ENCODE measurements around the gene CTBP2.

Gene CTBP2

DNA sequence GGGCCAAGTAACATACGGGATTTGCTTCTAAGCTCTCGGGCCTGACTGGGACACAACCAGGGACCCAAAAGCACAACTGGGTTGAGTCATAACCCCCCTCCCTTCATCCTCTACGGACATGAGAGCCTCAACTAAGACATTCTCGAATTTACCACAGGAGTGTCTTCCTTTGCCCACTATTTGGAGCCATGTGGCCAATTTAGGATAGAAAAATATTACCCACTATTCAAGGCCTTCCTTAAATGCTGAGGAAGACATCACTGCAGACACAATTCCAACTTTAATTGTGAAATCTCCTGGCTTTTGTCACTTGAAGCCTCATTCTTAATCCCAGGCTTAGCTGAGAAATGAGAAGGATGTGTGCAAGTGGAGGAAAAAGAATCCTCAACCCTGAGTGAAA is 11.8 kb downstream of the CTBP2 start:
- intact Hi-C loops (cut with DNase I) = loop anchor here (5.0 kb wide), 2 partner anchors 86 to 151 kb away; no protein-coding TSS in a partner anchor
- DNase-seq = no peak

DNA sequence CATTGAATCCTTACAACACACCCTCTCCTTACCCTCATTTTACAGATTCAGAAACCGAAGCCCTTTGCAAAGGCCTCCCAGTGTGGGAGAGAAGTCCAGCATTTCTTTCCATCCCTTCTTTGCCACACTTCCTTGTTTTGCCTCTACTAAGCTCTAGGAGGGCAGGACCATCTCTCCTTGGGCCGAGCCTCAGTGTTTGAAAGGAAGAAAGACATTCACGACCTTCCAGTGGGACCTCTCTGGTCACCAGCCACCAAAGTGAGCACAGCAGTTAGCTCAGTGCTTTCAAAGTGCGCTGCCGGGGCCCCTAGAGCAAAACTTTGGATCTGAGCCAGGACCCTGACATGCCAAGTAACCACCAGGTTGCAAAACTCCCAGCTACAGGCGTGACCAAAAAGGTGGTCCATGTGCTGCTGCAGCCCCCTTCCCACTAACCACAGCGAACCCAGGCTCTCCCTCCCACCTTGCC is 12.4 kb downstream of the CTBP2 start:
- intact Hi-C loops (cut with DNase I) = loop anchor here (5.0 kb wide), 2 partner anchors 86 to 151 kb away; no protein-coding TSS in a partner anchor
- peak in 1 of 10 donors; percentile 67 for DNase-seq

DNA sequence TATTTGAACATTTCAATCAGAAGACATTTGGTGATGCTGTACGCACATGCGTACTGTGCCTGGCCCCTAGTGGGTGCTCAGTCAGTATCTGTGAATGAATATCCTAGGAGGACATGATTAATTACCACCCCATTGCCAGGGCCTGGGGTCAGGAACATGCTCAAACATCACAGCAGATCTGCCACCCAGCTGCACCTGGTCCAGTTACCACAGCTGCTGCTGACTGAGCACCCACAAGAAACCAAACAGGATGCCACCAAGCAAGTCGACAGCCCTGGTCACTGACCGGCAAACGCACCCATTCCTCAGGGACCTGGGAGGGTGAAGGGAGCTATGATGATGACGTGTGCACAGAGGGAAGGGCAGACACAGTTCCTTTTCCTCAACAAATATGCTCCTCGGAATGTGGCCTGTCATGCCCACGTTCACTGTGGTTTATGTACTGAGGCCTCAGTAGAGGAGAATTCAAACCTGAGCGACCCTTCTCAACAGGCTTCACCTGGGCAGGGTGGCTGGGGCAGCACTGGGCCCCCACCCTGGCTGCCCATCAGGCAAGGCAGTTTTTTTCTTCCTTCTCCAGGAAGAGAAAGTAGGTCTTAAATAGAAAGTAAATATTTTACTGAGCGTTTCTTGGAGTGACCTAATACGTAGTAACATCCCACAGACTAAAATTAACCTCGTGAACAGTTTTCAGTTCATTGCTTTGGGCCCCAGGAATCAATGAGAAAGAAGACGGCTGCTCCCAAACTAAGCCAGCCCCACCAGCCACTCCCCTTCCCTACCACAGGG is 13.4 kb downstream of the CTBP2 start:
- peak in 1 of 10 donors; percentile 62 for DNase-seq
- intact Hi-C loops (cut with DNase I) = loop anchor here (5.0 kb wide), 2 partner anchors 85 to 150 kb away; no protein-coding TSS in a partner anchor

DNA sequence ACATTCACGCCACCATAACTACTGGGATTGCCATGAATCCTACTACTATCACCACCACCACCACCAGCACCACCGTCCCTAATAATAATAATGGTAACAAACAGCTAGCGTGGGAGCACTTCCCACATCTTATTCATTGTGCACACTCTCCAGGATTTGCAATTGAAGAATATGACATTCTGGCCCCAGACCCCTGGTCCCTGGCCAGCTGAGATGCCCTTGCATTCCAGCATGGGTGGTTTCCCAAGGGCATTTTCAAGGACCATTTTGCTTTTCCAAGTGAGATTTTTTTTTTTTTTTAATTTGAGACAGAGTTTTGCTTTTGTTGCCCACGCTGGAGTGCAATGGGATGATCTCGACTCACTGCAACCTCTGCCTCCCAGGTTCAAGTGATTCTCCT is 14.7 kb downstream of the CTBP2 start:
- DNase-seq = peak in 1 of 10 donors; percentile 13
- intact Hi-C loops (cut with DNase I) = loop anchor here (5.0 kb wide), 2 partner anchors 83 to 148 kb away; no protein-coding TSS in a partner anchor

DNA sequence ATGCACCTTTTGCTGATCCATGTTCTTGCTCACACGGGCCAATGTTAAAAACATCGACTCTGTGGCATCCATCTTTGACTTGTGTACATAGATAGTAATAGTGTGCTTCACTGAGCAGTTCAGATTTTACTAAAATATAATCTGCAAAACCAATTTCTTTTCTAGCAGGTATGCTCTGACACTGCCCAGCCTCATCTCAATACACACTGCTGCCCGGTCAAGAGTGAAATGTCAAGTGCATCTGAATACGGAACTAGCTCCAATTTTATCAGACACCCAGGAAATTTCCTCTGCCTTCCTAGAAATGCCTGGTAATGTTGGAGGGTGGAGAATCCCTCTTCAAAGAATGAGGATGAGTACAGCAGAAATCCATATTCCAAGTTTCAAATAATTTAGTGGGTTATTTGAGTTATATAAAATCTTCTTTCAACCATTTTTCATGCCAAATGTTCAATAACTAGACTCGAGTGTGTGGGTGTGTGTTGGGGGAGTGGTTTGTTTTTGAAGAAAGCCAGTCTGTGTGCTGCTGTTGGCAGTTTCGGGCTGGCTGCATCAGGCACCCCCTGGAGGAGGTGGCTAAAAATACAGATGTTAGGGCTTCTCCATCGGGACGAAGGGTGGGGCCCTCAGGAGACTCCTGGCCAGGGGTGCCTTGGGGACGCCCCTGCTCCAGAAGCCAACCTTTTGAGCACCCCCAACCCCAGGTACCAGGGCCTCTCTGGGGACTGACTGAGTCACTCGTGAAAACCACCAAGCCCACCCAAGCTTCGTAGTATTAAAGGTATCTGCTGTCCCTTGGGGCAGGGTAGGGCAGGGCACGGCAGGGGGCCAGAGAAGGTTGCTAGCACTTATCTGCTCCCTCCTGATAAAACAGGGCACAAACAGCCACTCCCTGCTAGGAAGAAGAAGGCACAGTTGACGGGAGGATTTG is 15.4 kb downstream of the CTBP2 start:
- DNase-seq = peak in 2 of 10 donors; percentile 48 to 89
- intact Hi-C loops (cut with DNase I) = loop anchor here (5.0 kb wide), 2 partner anchors 83 to 148 kb away; no protein-coding TSS in a partner anchor

DNA sequence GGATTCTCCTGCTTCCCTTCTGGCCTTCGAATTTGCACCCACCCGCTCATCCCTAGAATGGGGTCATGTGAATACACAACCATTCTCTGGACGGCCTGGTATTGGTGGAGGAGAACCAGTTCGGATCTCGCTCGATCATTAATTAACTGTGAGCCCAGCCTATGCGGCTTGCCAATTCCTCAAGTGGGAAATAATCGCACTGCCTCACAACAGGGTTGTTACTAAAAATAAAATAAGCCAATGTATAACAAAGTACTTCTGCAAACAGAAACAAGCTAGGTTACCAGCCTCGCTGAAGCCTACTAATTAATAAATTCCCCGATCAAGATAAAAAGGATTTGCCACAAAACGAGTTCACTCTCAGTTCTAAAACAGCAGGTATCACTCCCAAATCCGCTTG is 16.2 kb downstream of the CTBP2 start:
- peak in 1 of 10 donors; percentile 27 for DNase-seq
- intact Hi-C loops (cut with DNase I) = no loop called here

DNA sequence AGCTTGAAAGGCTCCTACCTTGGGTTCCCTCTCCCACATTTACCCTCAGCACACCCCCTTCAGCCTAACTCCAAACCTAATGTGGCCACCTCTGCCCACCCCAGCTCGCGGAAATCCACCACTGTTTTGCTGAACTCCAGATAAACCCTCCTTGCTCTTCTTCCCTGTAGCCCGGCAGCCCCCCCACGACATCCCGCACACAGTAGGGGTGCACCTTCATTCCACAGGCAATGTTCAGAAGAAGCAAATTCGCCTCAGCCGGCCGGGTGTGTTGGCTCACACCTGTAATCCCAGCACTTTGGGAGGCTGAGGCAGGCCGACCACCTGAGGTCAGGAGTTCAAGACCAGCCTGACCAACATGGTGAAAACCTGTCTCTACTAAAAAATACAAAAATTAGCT is 17.4 kb downstream of the CTBP2 start:
- peak in 1 of 10 donors; percentile 57 for DNase-seq
- intact Hi-C loops (cut with DNase I) = no loop called here

DNA sequence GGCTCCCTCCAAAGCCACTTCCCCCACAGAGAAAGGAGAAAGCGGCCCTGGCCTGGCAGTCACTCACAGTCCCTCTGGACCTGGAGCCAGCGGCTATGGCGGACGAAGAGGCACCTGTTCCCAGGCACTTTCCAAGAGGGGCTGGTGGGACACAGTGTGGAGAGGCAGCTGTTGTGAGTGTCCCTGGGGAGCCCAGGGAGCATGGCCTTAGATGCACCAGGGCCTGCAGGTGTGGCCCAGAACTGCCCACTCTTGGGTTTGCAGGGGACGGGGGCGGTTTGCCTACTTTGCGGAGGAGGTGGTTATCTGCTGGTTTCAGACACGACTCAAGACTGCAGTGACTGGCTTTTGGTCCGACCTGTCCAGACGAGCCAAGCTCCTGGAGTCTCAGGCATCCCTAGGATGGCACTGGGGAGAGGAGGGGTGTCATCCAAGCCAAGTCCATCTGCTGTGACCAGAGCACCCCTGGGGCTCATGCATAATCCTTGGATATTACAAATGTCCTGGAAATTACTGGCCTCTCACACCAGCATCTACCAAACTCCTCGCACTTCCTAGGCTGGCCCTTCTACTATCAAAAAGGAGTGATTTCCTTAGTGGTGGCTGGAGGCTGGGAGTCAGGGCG is 18.4 kb downstream of the CTBP2 start:
- peak in 1 of 10 donors; percentile 72 for DNase-seq
- intact Hi-C loops (cut with DNase I) = no loop called here

DNA sequence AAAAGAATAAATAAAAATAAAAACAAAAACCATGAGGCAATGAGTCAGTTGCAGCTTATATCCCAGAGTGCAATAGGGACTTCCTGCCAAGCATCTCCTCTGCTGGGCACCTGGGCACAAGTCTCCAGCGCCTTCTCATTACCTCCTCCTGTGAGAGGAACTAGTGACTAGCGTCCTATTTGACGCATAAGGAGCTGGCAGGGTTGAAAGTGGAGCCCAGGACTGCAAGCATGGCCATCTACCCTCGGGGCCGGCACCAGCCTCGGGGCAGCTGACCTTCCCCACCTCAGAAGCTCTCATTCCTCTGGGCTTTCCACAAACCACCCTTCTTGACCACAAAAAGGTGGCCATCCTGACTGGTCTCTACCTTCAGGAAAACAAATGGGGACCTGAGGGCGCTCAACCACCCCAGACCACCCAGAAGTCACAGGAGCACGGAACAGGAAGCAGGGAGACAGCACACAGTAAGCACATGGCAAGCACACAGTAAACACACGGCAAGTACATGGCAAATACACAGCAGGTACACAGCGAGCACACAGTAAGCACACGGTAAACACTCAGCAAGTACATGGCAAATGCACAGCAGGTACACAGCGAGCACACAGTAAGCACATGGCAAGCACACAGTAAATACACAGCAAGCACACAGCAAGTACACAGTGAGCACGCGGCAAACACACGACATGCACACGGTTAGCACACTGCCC is 19.1 kb downstream of the CTBP2 start:
- intact Hi-C loops (cut with DNase I) = no loop called here
- peak in 1 of 10 donors; percentile 50 for DNase-seq

DNA sequence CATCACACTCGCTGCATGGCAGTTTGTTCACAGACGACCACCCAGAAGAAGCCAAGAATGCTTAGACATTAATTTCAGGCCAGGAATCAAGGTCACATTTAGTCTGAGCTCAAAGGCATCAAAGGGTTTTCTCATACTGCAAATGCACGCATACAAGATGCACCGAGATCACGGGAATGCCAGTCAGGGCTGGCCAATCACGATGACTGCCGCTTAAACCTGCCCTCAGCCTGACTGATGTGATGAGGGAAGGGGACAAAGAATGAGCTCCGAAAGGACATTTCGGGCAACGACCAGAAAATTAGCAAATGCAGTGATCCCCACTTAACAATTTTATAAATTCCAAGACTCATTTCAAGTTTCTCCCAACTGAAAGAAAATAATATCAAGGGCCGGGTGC is 20.2 kb downstream of the CTBP2 start:
- intact Hi-C loops (cut with DNase I) = no loop called here
- peak in 1 of 10 donors; percentile 62 for DNase-seq

DNA sequence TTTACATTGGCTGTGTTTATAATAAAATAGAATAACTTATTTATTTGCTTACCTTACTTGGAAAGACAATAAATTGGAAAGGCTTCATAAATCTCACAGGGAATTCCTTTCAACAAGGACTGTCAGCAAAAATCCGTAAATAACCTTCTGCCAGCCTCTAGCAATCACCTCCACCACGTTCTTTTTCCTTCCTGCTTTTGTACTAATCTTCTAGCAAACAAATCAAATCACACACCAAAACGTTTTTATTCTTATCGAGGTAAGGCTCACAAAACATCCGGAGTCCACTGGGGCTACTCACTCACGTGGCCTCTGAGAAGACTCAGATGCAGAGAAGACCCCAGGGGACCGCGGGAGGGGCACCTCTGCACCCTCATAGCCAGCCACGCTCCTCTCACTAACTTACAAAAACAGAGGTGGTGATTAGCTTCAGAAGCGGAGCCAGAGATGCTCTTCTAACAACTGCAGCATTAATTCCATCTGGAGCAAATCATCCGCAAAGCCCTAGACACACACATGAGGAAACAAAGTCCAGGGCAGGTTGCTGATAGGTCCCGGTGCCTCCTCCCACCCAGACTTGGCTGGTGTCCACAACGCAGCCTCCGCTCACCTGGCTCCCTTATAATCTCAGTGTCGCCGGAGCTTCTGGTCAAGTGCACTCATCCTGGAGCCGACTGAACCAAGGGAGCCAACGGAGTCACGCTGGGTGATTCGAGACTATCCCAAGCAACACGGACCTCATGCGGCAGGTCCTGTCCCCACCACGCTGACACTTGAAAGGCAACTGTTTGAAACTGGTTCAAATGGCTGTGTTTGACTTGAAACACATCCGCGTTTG is 22.5 kb downstream of the CTBP2 start:
- intact Hi-C loops (cut with DNase I) = no loop called here
- peak in 1 of 10 donors; percentile 73 for DNase-seq

DNA sequence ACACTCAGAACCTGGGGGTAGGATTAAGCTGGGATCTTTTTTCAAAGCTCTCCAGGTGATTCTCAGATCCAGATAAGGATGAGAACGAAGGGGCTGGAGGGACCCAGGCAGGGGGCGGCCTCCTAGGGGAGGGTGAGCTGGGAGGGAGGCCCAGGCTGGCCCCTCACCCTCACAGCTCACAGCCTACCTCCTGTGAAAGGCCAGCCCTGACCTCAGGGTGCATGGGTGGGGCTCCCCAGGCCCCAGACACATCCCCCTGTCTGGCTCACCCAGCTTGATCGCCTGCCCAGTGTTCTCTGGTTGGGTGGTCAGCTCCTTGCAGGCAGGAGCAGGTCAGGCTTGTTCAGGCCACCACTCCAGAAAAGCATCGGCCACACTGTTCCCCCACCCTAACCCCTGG is 24.3 kb downstream of the CTBP2 start:
- intact Hi-C loops (cut with DNase I) = no loop called here

DNA sequence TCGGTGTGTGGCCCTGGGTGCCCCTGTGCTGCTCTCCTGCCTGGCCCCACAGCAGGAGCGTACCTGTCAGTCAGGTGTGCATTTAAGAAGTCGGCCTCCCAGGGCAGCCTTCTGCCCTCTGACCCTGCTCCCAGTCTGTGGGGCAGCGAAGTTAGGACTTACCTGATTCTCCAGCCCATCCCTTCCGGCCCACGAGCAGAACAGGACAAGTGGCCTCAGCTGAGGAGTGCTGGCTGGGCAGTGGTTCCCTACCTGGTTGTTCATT is 24.7 kb downstream of the CTBP2 start:
- intact Hi-C loops (cut with DNase I) = no loop called here
- DNase-seq = peak in 1 of 10 donors; percentile 71

More for the DNA sequence above, 24.3 kb downstream of the CTBP2 start:
- DNase-seq = peak in 1 of 10 donors; percentile 59

DNA sequence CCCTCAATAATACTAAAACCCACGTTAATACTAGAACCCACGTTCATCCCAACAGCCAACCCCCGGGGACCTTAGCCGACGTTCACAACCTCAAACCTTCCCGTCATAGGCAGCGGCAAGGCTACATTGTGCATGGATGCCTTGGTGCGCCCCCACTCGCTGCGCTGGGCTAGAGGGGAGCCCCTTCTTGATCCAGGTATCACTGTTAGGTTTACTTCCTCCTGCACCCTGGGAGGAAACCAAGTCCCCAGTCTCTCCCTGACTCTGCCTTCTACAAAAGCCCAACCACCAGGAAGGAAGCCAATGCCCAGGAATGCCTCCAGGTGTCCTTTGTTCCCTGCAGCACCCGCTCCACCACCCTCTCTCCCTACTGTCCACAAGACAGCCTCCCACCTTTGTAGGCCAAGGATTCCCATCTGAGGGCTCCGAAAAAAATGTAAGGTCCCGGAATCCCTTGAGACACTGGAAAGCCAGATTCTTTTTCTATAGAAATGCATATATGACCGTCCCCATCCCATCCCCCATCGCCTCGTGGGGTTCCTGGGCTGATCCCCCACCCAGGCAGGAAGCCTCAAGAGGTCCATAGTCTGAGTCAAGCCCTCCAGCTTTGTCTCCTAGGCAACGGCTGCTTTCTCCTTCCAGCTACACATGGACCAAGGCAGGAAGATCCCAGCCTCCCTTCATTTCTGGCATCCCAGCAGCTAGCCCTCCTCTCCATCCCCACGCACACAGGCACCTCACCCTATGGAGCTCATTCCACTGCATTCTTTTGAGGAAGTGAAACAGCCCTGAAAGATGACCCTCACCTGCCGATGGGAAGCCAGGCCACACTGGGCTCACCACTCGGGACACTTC is 25.2 kb downstream of the CTBP2 start:
- intact Hi-C loops (cut with DNase I) = no loop called here
- DNase-seq = peak in 1 of 10 donors; percentile 45

DNA sequence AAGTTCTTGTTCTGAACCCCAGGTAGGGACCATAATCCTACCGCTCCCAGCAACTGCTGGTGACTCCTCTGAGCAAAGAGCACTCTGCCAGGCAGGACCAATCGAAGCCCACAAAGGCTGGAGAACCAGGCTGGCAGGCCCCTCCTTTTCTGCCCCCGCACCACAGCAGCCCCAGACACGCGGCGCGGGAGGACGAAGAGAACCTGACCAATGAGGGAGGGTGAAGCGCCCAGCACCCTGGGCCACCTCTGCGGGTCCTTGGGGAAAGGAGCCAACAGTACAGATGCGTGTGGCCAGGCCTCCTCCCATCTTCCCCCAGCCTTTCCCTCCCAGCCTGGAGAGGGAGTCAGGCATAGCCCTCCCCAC is 25.9 kb downstream of the CTBP2 start:
- DNase-seq = peak in 1 of 10 donors; percentile 67
- intact Hi-C loops (cut with DNase I) = no loop called here

DNA sequence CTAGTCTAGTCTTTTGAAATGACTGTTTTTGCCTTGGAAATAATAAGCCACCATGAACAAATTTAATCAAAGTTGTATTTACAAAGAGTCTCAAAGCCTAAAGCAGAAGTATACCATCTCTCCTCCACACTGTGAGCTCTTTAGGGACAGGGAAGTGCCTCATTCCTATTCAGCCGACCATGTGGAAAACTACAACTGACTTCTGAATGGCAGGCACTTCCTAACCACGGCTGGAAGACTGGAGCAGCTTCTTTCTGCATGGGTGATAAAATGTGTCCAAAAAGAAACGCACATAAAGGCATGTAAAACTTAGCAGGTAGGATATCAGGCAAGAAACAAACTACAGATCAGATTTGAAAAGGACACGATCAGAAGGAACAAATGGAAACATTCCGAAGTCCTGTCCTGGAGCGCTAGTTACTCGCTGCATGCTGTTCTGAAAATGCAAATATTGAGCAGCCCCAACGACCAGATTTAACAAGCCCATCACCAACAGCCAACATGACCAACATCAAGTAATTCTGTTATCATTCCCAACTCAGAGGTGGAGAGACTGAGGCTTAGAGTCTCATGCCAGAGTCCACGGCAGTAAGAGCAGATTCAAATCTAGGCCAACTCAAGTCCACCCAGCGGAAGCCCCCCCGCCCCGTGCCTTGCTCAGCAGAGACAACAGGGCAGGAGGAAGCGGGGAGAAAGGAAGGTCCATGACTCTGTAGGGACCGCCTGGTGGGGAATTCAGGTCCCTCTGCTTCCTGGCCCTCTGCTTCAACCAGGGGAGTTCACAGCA is 26.5 kb downstream of the CTBP2 start:
- intact Hi-C loops (cut with DNase I) = no loop called here
- peak in 1 of 10 donors; percentile 34 for DNase-seq

DNA sequence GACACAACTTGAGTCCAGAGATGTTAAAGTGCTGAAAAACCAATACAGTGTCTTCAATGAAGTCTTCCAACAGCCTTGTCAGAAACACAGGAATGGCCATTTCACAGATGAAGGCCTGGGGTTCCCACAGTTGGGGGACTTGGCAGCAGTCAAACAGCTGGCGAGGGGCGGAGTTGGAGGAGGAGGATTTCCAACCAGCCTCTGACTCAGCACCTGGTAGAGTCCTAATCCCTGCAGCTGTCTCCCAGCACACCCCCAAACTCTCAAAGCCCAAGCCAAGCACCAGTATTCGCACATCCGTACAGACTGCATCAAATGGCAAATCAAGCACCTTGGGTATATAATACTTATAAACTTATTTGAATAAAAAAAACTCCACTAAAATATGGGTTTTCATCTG is 28.0 kb downstream of the CTBP2 start:
- peak in 1 of 10 donors; percentile 36 for DNase-seq
- intact Hi-C loops (cut with DNase I) = no loop called here
